ENCODE measurements around the gene CAMSAP1.

DNA sequence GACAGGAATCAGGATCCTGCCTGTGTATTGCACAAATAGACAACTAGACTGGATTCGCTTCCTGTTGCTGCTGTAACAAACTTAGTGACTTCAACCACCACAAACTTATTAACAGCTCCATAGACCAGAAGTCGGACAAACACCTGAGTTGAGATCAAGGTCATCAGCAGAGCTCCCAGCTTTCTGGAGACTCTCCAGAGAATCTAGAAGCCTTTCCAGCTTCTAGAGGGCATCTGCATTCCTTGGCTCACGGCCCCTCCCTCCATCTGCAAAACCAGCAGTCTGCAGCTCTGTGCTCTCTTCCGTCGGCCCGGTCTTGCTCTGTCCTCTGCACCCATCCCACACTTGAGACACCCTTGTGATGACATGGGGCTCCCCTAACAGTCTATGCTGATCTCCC is 106.3 kb downstream of the CAMSAP1 start:
- TF ChIP-seq, protein P1, sequence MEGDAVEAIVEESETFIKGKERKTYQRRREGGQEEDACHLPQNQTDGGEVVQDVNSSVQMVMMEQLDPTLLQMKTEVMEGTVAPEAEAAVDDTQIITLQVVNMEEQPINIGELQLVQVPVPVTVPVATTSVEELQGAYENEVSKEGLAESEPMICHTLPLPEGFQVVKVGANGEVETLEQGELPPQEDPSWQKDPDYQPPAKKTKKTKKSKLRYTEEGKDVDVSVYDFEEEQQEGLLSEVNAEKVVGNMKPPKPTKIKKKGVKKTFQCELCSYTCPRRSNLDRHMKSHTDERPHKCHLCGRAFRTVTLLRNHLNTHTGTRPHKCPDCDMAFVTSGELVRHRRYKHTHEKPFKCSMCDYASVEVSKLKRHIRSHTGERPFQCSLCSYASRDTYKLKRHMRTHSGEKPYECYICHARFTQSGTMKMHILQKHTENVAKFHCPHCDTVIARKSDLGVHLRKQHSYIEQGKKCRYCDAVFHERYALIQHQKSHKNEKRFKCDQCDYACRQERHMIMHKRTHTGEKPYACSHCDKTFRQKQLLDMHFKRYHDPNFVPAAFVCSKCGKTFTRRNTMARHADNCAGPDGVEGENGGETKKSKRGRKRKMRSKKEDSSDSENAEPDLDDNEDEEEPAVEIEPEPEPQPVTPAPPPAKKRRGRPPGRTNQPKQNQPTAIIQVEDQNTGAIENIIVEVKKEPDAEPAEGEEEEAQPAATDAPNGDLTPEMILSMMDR (IDR thresholded peaks at IDR 0.05), result no peak
- no peak for TF ChIP-seq POLR2A (IDR thresholded peaks at IDR 0.05)
